Immature natural killer cell (primary cell): Measurements from ENCODE around the gene POLR1A. TPM values are rescaled to one million over a fixed set of nuclear protein-coding genes. Genes with fewer than 3 reads are reported as not detected.

Experiments used
- DNase-seq, 3 donors: peaks; one replicate each; pipeline ENCODE4 v3.0.0; 2022; ENCODE audit warnings: mixed read lengths in 1 of 3
- H3K27ac Mint-ChIP-seq, 6 donors: one replicate each; pipeline ENCODE4 v1.8.0; 2020; ENCODE audit warnings: mixed read lengths in 6 of 6, mild to moderate bottlenecking in 5 of 6, inconsistent platforms in 4 of 6, moderate library complexity in 3 of 6
- H3K27me3 Mint-ChIP-seq, 3 donors: one replicate each; pipeline ENCODE4 v1.8.0; 2020 to 2021; ENCODE audit warnings: low read depth in 3 of 3, mild to moderate bottlenecking in 3 of 3, mixed read lengths in 3 of 3, moderate library complexity in 3 of 3, inconsistent platforms in 1 of 3
- H3K36me3 Mint-ChIP-seq, 3 donors: one replicate each; pipeline ENCODE4 v1.8.0; 2020; ENCODE audit warnings: mixed read lengths in 3 of 3, inconsistent platforms in 2 of 3, mild to moderate bottlenecking in 2 of 3
- H3K4me1 Mint-ChIP-seq, 2 donors: one replicate each; pipeline ENCODE4 v1.8.0; 2020; ENCODE audit warnings: inconsistent platforms in 2 of 2, mild to moderate bottlenecking in 2 of 2, mixed read lengths in 2 of 2, moderate library complexity in 1 of 2
- H3K4me3 Mint-ChIP-seq, 5 donors: one replicate each; pipeline ENCODE4 v1.8.0; 2020; ENCODE audit warnings: mild to moderate bottlenecking in 5 of 5, mixed read lengths in 5 of 5, inconsistent platforms in 3 of 5, moderate library complexity in 3 of 5
- H3K9me3 Mint-ChIP-seq, 6 donors: one replicate each; pipeline ENCODE4 v1.8.0; 2020; ENCODE audit warnings: mild to moderate bottlenecking in 6 of 6, mixed read lengths in 6 of 6, inconsistent platforms in 4 of 6, moderate library complexity in 3 of 6
- polyA plus RNA-seq, 3 donors: library from polyadenylated mRNA; unstranded; fragments of 300-500 nt; fragmentation: Illumina TruSeq; gene quantifications; one replicate each; pipeline ENCODE4 v1.2.3, GENCODE V29; 2021

POLR1A gene
- polyA plus RNA-seq, 3 donors from 2014 or later, result 1.0 to 7.2 (median 3.1) TPM

GRCh38 chr2:86066915-86067314, 38.8 kb downstream of the POLR1A start:
- Mint-ChIP-seq H3K4me1 (peaks cover 23 to 25% of the 10 kb centered on the region in 2 donors), H3K27me3 (peaks cover 0 to 1% (median 0%) of the 10 kb centered on the region in 3 donors), H3K36me3 (peaks cover 46 to 65% (median 59%) of the 10 kb centered on the region in 3 donors), H3K4me3 (no peak overlapping the region), H3K27ac (peak overlapping the region; percentile 51 to 78 (median 64)), H3K9me3 (peaks cover 0 to 2% (median 0%) of the 10 kb centered on the region in 6 donors)
- DNase-seq, result no peak

- H3K4me1 Mint-ChIP-seq, result peaks cover 18 to 19% of the 10 kb centered on the region in 2 donors
- peaks cover 43 to 63% (median 58%) of the 10 kb centered on the region in 3 donors for H3K36me3 Mint-ChIP-seq
- no peak for DNase-seq
- no peak overlapping the region for H3K4me3 Mint-ChIP-seq
- peaks cover 0 to 1% (median 0%) of the 10 kb centered on the region in 3 donors for H3K27me3 Mint-ChIP-seq
- H3K27ac Mint-ChIP-seq, result peak overlapping the region in 3 of 6 donors; percentile 15 to 78 (median 33)
- peaks cover 0 to 2% (median 0%) of the 10 kb centered on the region in 6 donors for H3K9me3 Mint-ChIP-seq
These were observed 39.6 kb downstream of the POLR1A start for GRCh38 chr2:86066007-86066578.

- DNase-seq, result no peak
- Mint-ChIP-seq H3K36me3 (peaks cover 42 to 63% (median 53%) of the 10 kb centered on the region in 3 donors), H3K27ac (peak overlapping the region in 5 of 6 donors; percentile 12 to 60 (median 44)), H3K4me1 (peaks cover 18 to 19% of the 10 kb centered on the region in 2 donors), H3K4me3 (no peak overlapping the region), H3K9me3 (peaks cover 0 to 2% (median 0%) of the 10 kb centered on the region in 6 donors), H3K27me3 (no peaks in the 10 kb centered on the region)
These were observed 40.2 kb downstream of the POLR1A start for GRCh38 chr2:86065512-86065911.

- peak overlapping the region in 3 of 6 donors; percentile 5 to 17 (median 17) for H3K27ac Mint-ChIP-seq
- H3K4me1 Mint-ChIP-seq, result peaks cover 13 to 14% of the 10 kb centered on the region in 2 donors
- no peaks in the 10 kb centered on the region for H3K27me3 Mint-ChIP-seq
- H3K9me3 Mint-ChIP-seq, result peaks cover 0 to 2% (median 0%) of the 10 kb centered on the region in 6 donors
- no peak for DNase-seq
- peaks cover 40 to 58% (median 48%) of the 10 kb centered on the region in 3 donors for H3K36me3 Mint-ChIP-seq
- H3K4me3 Mint-ChIP-seq, result no peak overlapping the region
These were observed 41.7 kb downstream of the POLR1A start for GRCh38 chr2:86064006-86064405.

- Mint-ChIP-seq H3K9me3 (peaks cover 0 to 2% (median 0%) of the 10 kb centered on the region in 6 donors), H3K27me3 (no peaks in the 10 kb centered on the region), H3K4me1 (peaks cover 0 to 3% of the 10 kb centered on the region in 2 donors), H3K4me3 (no peak overlapping the region), H3K36me3 (peaks cover 40 to 57% (median 55%) of the 10 kb centered on the region in 3 donors), H3K27ac (peak overlapping the region in 1 of 6 donors; percentile 12)
- no peak for DNase-seq
These were observed 43.6 kb downstream of the POLR1A start for GRCh38 chr2:86062043-86062442.

- H3K27ac Mint-ChIP-seq, result no peak overlapping the region
- peaks cover 0 to 2% (median 0%) of the 10 kb centered on the region in 6 donors for H3K9me3 Mint-ChIP-seq
- no peaks in the 10 kb centered on the region for H3K4me1 Mint-ChIP-seq
- no peak overlapping the region for H3K4me3 Mint-ChIP-seq
- peaks cover 32 to 50% (median 36%) of the 10 kb centered on the region in 3 donors for H3K36me3 Mint-ChIP-seq
- no peaks in the 10 kb centered on the region for H3K27me3 Mint-ChIP-seq
- no peak for DNase-seq
These were observed 48.9 kb downstream of the POLR1A start for GRCh38 chr2:86056590-86057331.

GRCh38 chr2:86055314-86055713, 50.4 kb downstream of the POLR1A start:
- H3K9me3 Mint-ChIP-seq, result peaks cover 0 to 2% (median 0%) of the 10 kb centered on the region in 6 donors
- no peak overlapping the region for H3K4me3 Mint-ChIP-seq
- H3K27ac Mint-ChIP-seq, result peak overlapping the region in 1 of 6 donors; percentile 45
- H3K27me3 Mint-ChIP-seq, result no peaks in the 10 kb centered on the region
- no peaks in the 10 kb centered on the region for H3K4me1 Mint-ChIP-seq
- peaks cover 24 to 47% (median 27%) of the 10 kb centered on the region in 3 donors for H3K36me3 Mint-ChIP-seq
- no peak for DNase-seq

GRCh38 chr2:86054535-86055082, 51.1 kb downstream of the POLR1A start:
- Mint-ChIP-seq H3K4me3 (no peak overlapping the region), H3K27me3 (no peaks in the 10 kb centered on the region), H3K4me1 (no peaks in the 10 kb centered on the region), H3K36me3 (peaks cover 24 to 48% (median 27%) of the 10 kb centered on the region in 3 donors), H3K9me3 (peaks cover 0 to 2% (median 0%) of the 10 kb centered on the region in 6 donors), H3K27ac (no peak overlapping the region)
- no peak for DNase-seq

- Mint-ChIP-seq H3K27me3 (no peaks in the 10 kb centered on the region), H3K36me3 (peaks cover 27 to 52% (median 37%) of the 10 kb centered on the region in 3 donors), H3K4me1 (no peaks in the 10 kb centered on the region), H3K27ac (no peak overlapping the region), H3K4me3 (no peak overlapping the region), H3K9me3 (peaks cover 0 to 2% (median 0%) of the 10 kb centered on the region in 6 donors)
- DNase-seq, result no peak
These were observed 52.5 kb downstream of the POLR1A start for GRCh38 chr2:86053166-86053565.

- Mint-ChIP-seq H3K4me1 (no peaks in the 10 kb centered on the region), H3K27ac (no peak overlapping the region), H3K4me3 (no peak overlapping the region), H3K36me3 (peaks cover 26 to 52% (median 37%) of the 10 kb centered on the region in 3 donors), H3K27me3 (no peaks in the 10 kb centered on the region), H3K9me3 (peaks cover 0 to 2% (median 0%) of the 10 kb centered on the region in 6 donors)
- no peak for DNase-seq
These were observed 53.0 kb downstream of the POLR1A start for GRCh38 chr2:86052676-86053075.

- Mint-ChIP-seq H3K4me1 (no peaks in the 10 kb centered on the region), H3K36me3 (peaks cover 26 to 50% (median 37%) of the 10 kb centered on the region in 3 donors), H3K27ac (peak overlapping the region in 1 of 6 donors; percentile 53), H3K9me3 (peaks cover 0 to 2% (median 0%) of the 10 kb centered on the region in 6 donors), H3K27me3 (no peaks in the 10 kb centered on the region), H3K4me3 (no peak overlapping the region)
- DNase-seq, result no peak
These were observed 53.4 kb downstream of the POLR1A start for GRCh38 chr2:86052265-86052664.

- Mint-ChIP-seq H3K27me3 (peaks cover 0 to 2% (median 0%) of the 10 kb centered on the region in 3 donors), H3K9me3 (peaks cover 0 to 2% (median 0%) of the 10 kb centered on the region in 6 donors), H3K27ac (no peak overlapping the region), H3K36me3 (peaks cover 39 to 59% (median 45%) of the 10 kb centered on the region in 3 donors), H3K4me3 (no peak overlapping the region), H3K4me1 (no peaks in the 10 kb centered on the region)
- DNase-seq, result no peak
These were observed 55.4 kb downstream of the POLR1A start for GRCh38 chr2:86050301-86050700.

GRCh38 chr2:86049529-86049928, 56.2 kb downstream of the POLR1A start:
- H3K4me3 Mint-ChIP-seq, result no peak overlapping the region
- no peak for DNase-seq
- no peak overlapping the region for H3K27ac Mint-ChIP-seq
- peaks cover 47 to 59% (median 50%) of the 10 kb centered on the region in 3 donors for H3K36me3 Mint-ChIP-seq
- peaks cover 0 to 2% (median 0%) of the 10 kb centered on the region in 6 donors for H3K9me3 Mint-ChIP-seq
- H3K27me3 Mint-ChIP-seq, result peaks cover 0 to 2% (median 0%) of the 10 kb centered on the region in 3 donors
- H3K4me1 Mint-ChIP-seq, result no peaks in the 10 kb centered on the region
